Measurements from ENCODE around the gene CEP170.

The CEP170 gene

DNA sequence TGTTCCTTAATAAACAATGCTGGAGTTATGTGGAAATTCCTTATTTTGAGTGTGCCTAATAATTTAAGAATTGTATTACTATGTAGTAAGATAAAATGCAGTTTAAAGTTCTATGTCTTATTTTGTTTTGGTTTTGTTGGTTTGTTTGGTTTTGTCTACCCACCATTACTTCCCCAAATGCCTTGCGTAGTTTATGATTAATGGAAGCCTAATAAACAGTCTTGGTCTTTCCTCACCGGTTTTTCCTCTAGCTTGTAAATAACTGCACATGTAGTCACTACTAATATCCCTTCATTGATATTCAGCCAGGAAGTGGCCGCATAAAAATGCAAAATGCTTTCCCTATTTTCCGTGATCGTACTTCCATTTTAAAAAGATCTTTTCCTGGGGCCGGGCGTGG lies 3.6 kb upstream of the CEP170 start:
- TF ChIP-seq EZH2phosphoT487 (IDR thresholded peaks at IDR 0.05; ENCODE audit: borderline replicate concordance, low read length): no peak
- TF ChIP-seq, protein P1, sequence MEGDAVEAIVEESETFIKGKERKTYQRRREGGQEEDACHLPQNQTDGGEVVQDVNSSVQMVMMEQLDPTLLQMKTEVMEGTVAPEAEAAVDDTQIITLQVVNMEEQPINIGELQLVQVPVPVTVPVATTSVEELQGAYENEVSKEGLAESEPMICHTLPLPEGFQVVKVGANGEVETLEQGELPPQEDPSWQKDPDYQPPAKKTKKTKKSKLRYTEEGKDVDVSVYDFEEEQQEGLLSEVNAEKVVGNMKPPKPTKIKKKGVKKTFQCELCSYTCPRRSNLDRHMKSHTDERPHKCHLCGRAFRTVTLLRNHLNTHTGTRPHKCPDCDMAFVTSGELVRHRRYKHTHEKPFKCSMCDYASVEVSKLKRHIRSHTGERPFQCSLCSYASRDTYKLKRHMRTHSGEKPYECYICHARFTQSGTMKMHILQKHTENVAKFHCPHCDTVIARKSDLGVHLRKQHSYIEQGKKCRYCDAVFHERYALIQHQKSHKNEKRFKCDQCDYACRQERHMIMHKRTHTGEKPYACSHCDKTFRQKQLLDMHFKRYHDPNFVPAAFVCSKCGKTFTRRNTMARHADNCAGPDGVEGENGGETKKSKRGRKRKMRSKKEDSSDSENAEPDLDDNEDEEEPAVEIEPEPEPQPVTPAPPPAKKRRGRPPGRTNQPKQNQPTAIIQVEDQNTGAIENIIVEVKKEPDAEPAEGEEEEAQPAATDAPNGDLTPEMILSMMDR (IDR thresholded peaks at IDR 0.05; ENCODE audit: low read depth, low read length, poor library complexity, severe bottlenecking): no peak
- peaks cover 60% of the 10 kb centered on the region for H3K79me2 ChIP-seq (ENCODE audit: control insufficient read depth, low read length)

DNA sequence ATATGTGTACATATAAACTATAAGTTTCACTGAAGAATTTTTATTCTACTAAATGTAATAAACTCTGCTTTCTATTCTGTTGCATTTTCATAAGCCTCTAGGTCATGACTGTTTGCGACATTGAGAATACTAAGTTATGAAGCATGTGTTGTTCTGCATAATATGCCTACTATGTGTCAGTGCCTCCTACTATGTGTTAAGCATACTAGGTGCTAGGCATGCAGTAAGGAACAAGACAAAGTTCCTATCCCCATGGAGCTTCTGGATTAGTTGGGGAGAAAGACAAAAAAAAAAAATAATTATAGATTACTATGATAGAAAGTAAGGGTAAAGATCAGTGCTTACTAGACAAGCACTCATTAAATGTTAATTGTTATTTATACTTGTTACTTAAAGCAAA lies 2.1 kb upstream of the CEP170 start:
- Histone ChIP-seq H3K79me2 (ENCODE audit: control insufficient read depth, low read length) (peaks cover 73% of the 10 kb centered on the region), H3K27me3 (ENCODE audit: control insufficient read depth, low read length) (no peaks in the 10 kb centered on the region), H3K9me3 (ENCODE audit: control insufficient read depth, insufficient read depth, low read length) (no peaks in the 10 kb centered on the region), H3K36me3 (ENCODE audit: control insufficient read depth, low read length) (0 out of 2 replicates have a peak, but pooled peaks cover 2% of the 10 kb centered on the region), H3K27ac (ENCODE audit: low read depth, low read length) (no peak overlapping the region), H4K20me1 (ENCODE audit: control insufficient read depth, insufficient read depth, low read depth, low read length) (no peaks in the 10 kb centered on the region), H3F3A (ENCODE audit: control insufficient read depth, insufficient read depth) (no peaks in the 10 kb centered on the region; the same call in 1 of the 2 replicates), H3K4me3 (ENCODE audit: low read length) (peak overlapping the region; percentile 97), H3K9me2 (replicated peaks; ENCODE audit: control insufficient read depth, low read length) (no peaks in the 10 kb centered on the region), H3K4me2 (ENCODE audit: low read length) (peak overlapping the region; percentile 78), H3K4me1 (ENCODE audit: control insufficient read depth, low read length) (peaks cover 21% of the 10 kb centered on the region)
- TF ChIP-seq, protein P1 (IDR thresholded peaks at IDR 0.05; ENCODE audit: low read depth, low read length, poor library complexity, severe bottlenecking): no peak

More for the DNA sequence above, 3.6 kb upstream of the CEP170 start:
- H3K27me3 ChIP-seq (ENCODE audit: control insufficient read depth, low read length): no peaks in the 10 kb centered on the region
- H3K27ac ChIP-seq (ENCODE audit: low read depth, low read length): no peak overlapping the region
- no peaks in the 10 kb centered on the region for H4K20me1 ChIP-seq (ENCODE audit: control insufficient read depth, insufficient read depth, low read depth, low read length)
- no peaks in the 10 kb centered on the region; the same call in 1 of the 2 replicates for H3F3A ChIP-seq (ENCODE audit: control insufficient read depth, insufficient read depth)
- peaks cover 10% of the 10 kb centered on the region for H3K4me1 ChIP-seq (ENCODE audit: control insufficient read depth, low read length)
- H3K9me3 ChIP-seq (ENCODE audit: control insufficient read depth, insufficient read depth, low read length): no peaks in the 10 kb centered on the region
- 0 out of 2 replicates have a peak, but pooled peaks cover 2% of the 10 kb centered on the region for H3K36me3 ChIP-seq (ENCODE audit: control insufficient read depth, low read length)
- no peak overlapping the region for H3K4me3 ChIP-seq (ENCODE audit: low read length)
- no peaks in the 10 kb centered on the region for H3K9me2 ChIP-seq (replicated peaks; ENCODE audit: control insufficient read depth, low read length)
- no peak overlapping the region for H3K4me2 ChIP-seq (ENCODE audit: low read length)

DNA sequence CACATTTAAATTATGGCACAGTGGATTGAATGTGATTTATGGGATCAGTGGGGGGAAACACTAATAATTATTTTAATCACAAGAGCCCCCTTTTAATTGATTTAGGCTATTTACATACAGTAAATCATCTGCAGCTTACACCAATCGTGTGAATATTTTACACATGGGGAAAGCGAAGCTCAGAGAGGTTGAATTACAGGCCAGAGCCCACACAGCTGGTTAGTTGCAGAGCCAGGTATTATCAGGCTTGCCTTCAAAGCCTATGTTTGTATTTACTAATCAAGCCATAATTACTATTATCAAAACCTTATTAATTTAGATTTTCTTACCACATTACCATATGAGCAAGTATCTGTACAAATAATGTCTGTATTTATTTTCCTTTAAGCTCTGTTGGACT lies 1.5 kb upstream of the CEP170 start:
- 0 out of 2 replicates have a peak, but pooled peaks cover 2% of the 10 kb centered on the region for H3K36me3 ChIP-seq (ENCODE audit: control insufficient read depth, low read length)
- no peaks in the 10 kb centered on the region for H3K9me3 ChIP-seq (ENCODE audit: control insufficient read depth, insufficient read depth, low read length)
- H3F3A ChIP-seq (ENCODE audit: control insufficient read depth, insufficient read depth): no peaks in the 10 kb centered on the region; the same call in 1 of the 2 replicates
- H3K4me3 ChIP-seq (ENCODE audit: low read length): peak overlapping the region; percentile 97
- H3K27me3 ChIP-seq (ENCODE audit: control insufficient read depth, low read length): no peaks in the 10 kb centered on the region
- H3K4me2 ChIP-seq (ENCODE audit: low read length): peak overlapping the region; percentile 78
- H3K79me2 ChIP-seq (ENCODE audit: control insufficient read depth, low read length): peaks cover 79% of the 10 kb centered on the region
- no peaks in the 10 kb centered on the region for H4K20me1 ChIP-seq (ENCODE audit: control insufficient read depth, insufficient read depth, low read depth, low read length)
- H3K27ac ChIP-seq (ENCODE audit: low read depth, low read length): peak overlapping the region; percentile 83
- peaks cover 27% of the 10 kb centered on the region for H3K4me1 ChIP-seq (ENCODE audit: control insufficient read depth, low read length)
- TF ChIP-seq, protein P1 (IDR thresholded peaks at IDR 0.05; ENCODE audit: low read depth, low read length, poor library complexity, severe bottlenecking): no peak
- no peak for TF ChIP-seq EZH2phosphoT487 (IDR thresholded peaks at IDR 0.05; ENCODE audit: borderline replicate concordance, low read length)
- no peaks in the 10 kb centered on the region for H3K9me2 ChIP-seq (replicated peaks; ENCODE audit: control insufficient read depth, low read length)

All from DOHH2 (cell line).